Stimulated activated CD4-positive, alpha-beta T cell treated with anti-CD3 and anti-CD28 coated beads, Interleukin-1b, Interleukin-23, amount 100 ng/mL, for 48 hours (primary cell): ENCODE data around the gene POGLUT2.

Experiments used
- DNase-seq: peaks from one replicate; pipeline ENCODE4 v3.0.0-alpha.2; 2020

Gene POGLUT2

GRCh38 chr13:102798581-102799425 is at the start of gene POGLUT2, which contains the start of gene BIVM:
Gene POGLUT2 (minus strand): TSS chr13:102798976. CDS start chr13:102798670, 306 bp downstream.
Gene BIVM (plus strand): TSS chr13:102799119. CDS start chr13:102807268, 8,149 bp downstream.
- DNase-seq, result peak; percentile 88

GRCh38 chr13:102847272-102848234 is 48.8 kb upstream of the POGLUT2 start:
- peak; percentile 12 for DNase-seq

- peak; percentile 50 for DNase-seq
These were observed 47.7 kb upstream of the POGLUT2 start for GRCh38 chr13:102846261-102847015.

GRCh38 chr13:102845630-102846260 is 47.0 kb upstream of the POGLUT2 start, which contains the start of gene ERCC5:
Gene ERCC5 (plus strand): TSS chr13:102846032. CDS start chr13:102846267, 235 bp downstream.
- peak; percentile 95 for DNase-seq

- no peak for DNase-seq
These were observed 46.5 kb upstream of the POGLUT2 start for GRCh38 chr13:102845289-102845629.

GRCh38 chr13:102839462-102839861 is 40.7 kb upstream of the POGLUT2 start:
- DNase-seq, result no peak

GRCh38 chr13:102838982-102839381 is 40.2 kb upstream of the POGLUT2 start:
- DNase-seq, result no peak

GRCh38 chr13:102838273-102838672 is 39.5 kb upstream of the POGLUT2 start:
- no peak for DNase-seq

GRCh38 chr13:102836471-102836870 is 37.7 kb upstream of the POGLUT2 start:
- no peak for DNase-seq

- no peak for DNase-seq
These were observed 31.9 kb upstream of the POGLUT2 start for GRCh38 chr13:102830646-102831045.

- no peak for DNase-seq
These were observed 27.3 kb upstream of the POGLUT2 start for GRCh38 chr13:102825921-102826706.

GRCh38 chr13:102825400-102825799 is 26.6 kb upstream of the POGLUT2 start:
- no peak for DNase-seq

GRCh38 chr13:102817907-102818306 is 19.1 kb upstream of the POGLUT2 start:
- DNase-seq, result no peak

GRCh38 chr13:102817241-102817640 is 18.5 kb upstream of the POGLUT2 start:
- no peak for DNase-seq

GRCh38 chr13:102816708-102817107 is 17.9 kb upstream of the POGLUT2 start:
- DNase-seq, result no peak

GRCh38 chr13:102815788-102816187 is 17.0 kb upstream of the POGLUT2 start:
- no peak for DNase-seq

- no peak for DNase-seq
These were observed 16.0 kb upstream of the POGLUT2 start for GRCh38 chr13:102814793-102815192.

GRCh38 chr13:102814025-102814607 is 15.3 kb upstream of the POGLUT2 start:
- DNase-seq, result peak; percentile 2

- DNase-seq, result no peak
These were observed 14.0 kb upstream of the POGLUT2 start for GRCh38 chr13:102812611-102813287.

- DNase-seq, result no peak
These were observed 8.9 kb upstream of the POGLUT2 start for GRCh38 chr13:102807699-102808098.
